H9 (cell line): ENCODE data around the gene MYRIP. TPM values are rescaled to one million over a fixed set of nuclear protein-coding genes. Genes with fewer than 3 reads are reported as not detected.

Source experiments
- DNase-seq: peaks from one replicate; pipeline ENCODE4 v3.0.0-alpha.2; 2017
- H2AFZ ChIP-seq: one replicate; pipeline ENCODE4 v1.6.1; 2013; ENCODE audit warnings: mild to moderate bottlenecking, low read length, control low read depth, moderate library complexity
- H2AK5ac ChIP-seq: 2 replicates; pipeline ENCODE4 v1.6.1; 2013; ENCODE audit warnings: low read length, control low read depth, mixed read lengths; ENCODE audit not compliant: insufficient read length
- H2BK120ac ChIP-seq: one replicate; pipeline ENCODE4 v1.6.1; 2013; ENCODE audit warnings: low read depth, mild to moderate bottlenecking, low read length, control low read depth, inconsistent platforms; ENCODE audit not compliant: poor library complexity, severe bottlenecking
- H2BK12ac ChIP-seq: 2 replicates; pipeline ENCODE4 v1.6.1; 2013; ENCODE audit warnings: low read length, control low read depth, mixed read lengths, low read depth; ENCODE audit not compliant: insufficient read length
- H2BK15ac ChIP-seq: 2 replicates; pipeline ENCODE4 v1.6.1; 2013; ENCODE audit warnings: low read depth, low read length, control low read depth
- H2BK20ac ChIP-seq: one replicate; pipeline ENCODE4 v1.6.1; 2013; ENCODE audit warnings: low read depth, mild to moderate bottlenecking, low read length, control low read depth, inconsistent platforms; ENCODE audit not compliant: poor library complexity, severe bottlenecking
- H2BK5ac ChIP-seq: 2 replicates; pipeline ENCODE4 v1.6.1; 2013; ENCODE audit warnings: low read length, control low read depth, mixed read lengths; ENCODE audit not compliant: insufficient read length
- H3K14ac ChIP-seq: 2 replicates; pipeline ENCODE4 v1.6.1; 2013; ENCODE audit warnings: low read length, control low read depth; ENCODE audit not compliant: insufficient read depth
- H3K18ac ChIP-seq: 2 replicates; pipeline ENCODE4 v1.6.1; 2013; ENCODE audit warnings: low read depth, mild to moderate bottlenecking, mixed read lengths, low read length, control low read depth; ENCODE audit not compliant: insufficient read length
- H3K23ac ChIP-seq: 2 replicates; pipeline ENCODE4 v1.6.1; 2013; ENCODE audit warnings: low read length, control low read depth, mixed read lengths, low read depth; ENCODE audit not compliant: insufficient read length
- H3K23me2 ChIP-seq: 2 replicates; pipeline ENCODE4 v1.6.1; 2013; ENCODE audit warnings: low read depth, mild to moderate bottlenecking, mixed read lengths, low read length, control low read depth; ENCODE audit not compliant: insufficient read length, poor library complexity, severe bottlenecking
- H3K27ac ChIP-seq: 2 replicates; pipeline ENCODE4 v1.5.1; 2013; ENCODE audit warnings: low read length, control low read depth, mixed read lengths, low read depth; ENCODE audit not compliant: insufficient read length
- H3K27me3 ChIP-seq: 2 replicates; pipeline ENCODE4 v1.6.1; 2013; ENCODE audit warnings: low read length, control low read depth, inconsistent platforms; ENCODE audit not compliant: insufficient read depth
- H3K4ac ChIP-seq: 2 replicates; pipeline ENCODE4 v1.6.1; 2013; ENCODE audit warnings: low read depth, mild to moderate bottlenecking, control low read depth, inconsistent platforms, low read length, moderate library complexity
- H3K4me1 ChIP-seq: 2 replicates; pipeline ENCODE4 v1.6.1; 2013; ENCODE audit warnings: low read length, control low read depth, inconsistent platforms; ENCODE audit not compliant: insufficient read depth
- H3K4me2 ChIP-seq: 2 replicates; pipeline ENCODE4 v1.6.1; 2013; ENCODE audit warnings: low read length, control low read depth, mixed read lengths; ENCODE audit not compliant: insufficient read length, insufficient read depth
- H3K56ac ChIP-seq: 2 replicates; pipeline ENCODE4 v1.6.1; 2013; ENCODE audit warnings: low read depth, mild to moderate bottlenecking, mixed read lengths, low read length, control low read depth; ENCODE audit not compliant: insufficient read length
- H3K79me1 ChIP-seq: 2 replicates; pipeline ENCODE4 v1.6.1; 2013; ENCODE audit warnings: low read depth, mild to moderate bottlenecking, moderate library complexity, low read length, control low read depth, inconsistent platforms; ENCODE audit not compliant: insufficient read depth, poor library complexity, severe bottlenecking
- H3K79me2 ChIP-seq: 2 replicates; pipeline ENCODE4 v1.6.1; 2013; ENCODE audit warnings: low read length, control low read depth, inconsistent platforms; ENCODE audit not compliant: insufficient read depth
- H3K9ac ChIP-seq: 2 replicates; pipeline ENCODE4 v1.6.1; 2013; ENCODE audit warnings: low read length, control low read depth, mixed read lengths; ENCODE audit not compliant: insufficient read length; ENCODE audit errors: extremely low read depth
- H3K9me3 ChIP-seq: one replicate; pipeline ENCODE4 v1.6.1; 2013; ENCODE audit warnings: low read depth, low read length, inconsistent platforms; ENCODE audit not compliant: control insufficient read depth
- H3T11ph ChIP-seq: one replicate; pipeline ENCODE4 v1.6.1; 2013; ENCODE audit warnings: mild to moderate bottlenecking, low read length, control low read depth, inconsistent platforms
- H4K20me1 ChIP-seq: one replicate; pipeline ENCODE4 v1.6.1; 2013; ENCODE audit not compliant: control insufficient read depth, insufficient read length, insufficient read depth
- H4K5ac ChIP-seq: 2 replicates; pipeline ENCODE4 v1.6.1; 2013; ENCODE audit warnings: low read depth, mild to moderate bottlenecking, mixed read lengths, low read length, control low read depth; ENCODE audit not compliant: insufficient read length
- H4K8ac ChIP-seq: replicated peaks from 2 replicates; pipeline ENCODE4 v1.6.1; 2013; ENCODE audit warnings: low read length, control low read depth, mixed read lengths, low read depth; ENCODE audit not compliant: insufficient read length
- H4K91ac ChIP-seq: 2 replicates; pipeline ENCODE4 v1.6.1; 2013; ENCODE audit warnings: low read depth, mild to moderate bottlenecking, moderate library complexity, mixed read lengths, low read length, control low read depth; ENCODE audit not compliant: insufficient read length
- H3K27ac Mint-ChIP-seq, 3 experiments: 2 replicates in 2 of 3; 3 replicates in 1 of 3; pipeline ENCODE4 v1.8.0; 2020 to 2021; ENCODE audit warnings: mixed read lengths in 3 of 3, mild to moderate bottlenecking in 1 of 3, moderate library complexity in 1 of 3
- H3K27me3 Mint-ChIP-seq: 2 replicates; pipeline ENCODE4 v1.8.0; 2021; ENCODE audit warnings: low read depth, mild to moderate bottlenecking, moderate library complexity, mixed read lengths
- H3K36me3 Mint-ChIP-seq, 3 experiments: 2 replicates in 2 of 3; 3 replicates in 1 of 3; pipeline ENCODE4 v1.8.0; 2020 to 2021; ENCODE audit warnings: low read depth in 3 of 3, mixed read lengths in 3 of 3; ENCODE audit not compliant: insufficient read depth in 1 of 3
- H3K4me1 Mint-ChIP-seq, 2 experiments: 2 replicates each; pipeline ENCODE4 v1.8.0; 2020; ENCODE audit warnings: mixed read lengths in 2 of 2
- H3K4me3 Mint-ChIP-seq, 2 experiments: 2 replicates in 1 of 2; 3 replicates in 1 of 2; pipeline ENCODE4 v1.8.0; 2020 to 2021; ENCODE audit warnings: mild to moderate bottlenecking in 2 of 2, mixed read lengths in 2 of 2, moderate library complexity in 1 of 2
- H3K9me3 Mint-ChIP-seq, 2 experiments: 2 replicates in 1 of 2; 3 replicates in 1 of 2; pipeline ENCODE4 v1.8.0; 2020; ENCODE audit warnings: mild to moderate bottlenecking in 2 of 2, mixed read lengths in 2 of 2, moderate library complexity in 1 of 2
- WGBS: extraction: QIAGEN DNeasy Blood & Tissue Kit; methylation state at CpG from one replicate; pipeline ENCODE4 v1.1.7; 2013; ENCODE audit warnings: missing lambda C conversion rate, low lambda C conversion rate, mixed read lengths; ENCODE audit not compliant: insufficient read length; ENCODE audit errors: extremely low coverage; 5-methylcytosine and 5-hydroxymethylcytosine counted together
- total RNA-seq: library from RNA; stranded (reverse); gene quantifications from 2 replicates; pipeline ENCODE4 v1.2.1, GENCODE V29; 2021
- TF ChIP-seq, protein P1 (sequence below): fragments of 200-600 bp; sonication (generic); conservative IDR thresholded peaks from 3 replicates; pipeline ENCODE4 v1.8.0; 2021; ENCODE audit warnings: antibody characterized with exemption, mild to moderate bottlenecking

Gene MYRIP
- total RNA-seq, 1 experiment from 2014 or later: 1.8 TPM

DNA sequence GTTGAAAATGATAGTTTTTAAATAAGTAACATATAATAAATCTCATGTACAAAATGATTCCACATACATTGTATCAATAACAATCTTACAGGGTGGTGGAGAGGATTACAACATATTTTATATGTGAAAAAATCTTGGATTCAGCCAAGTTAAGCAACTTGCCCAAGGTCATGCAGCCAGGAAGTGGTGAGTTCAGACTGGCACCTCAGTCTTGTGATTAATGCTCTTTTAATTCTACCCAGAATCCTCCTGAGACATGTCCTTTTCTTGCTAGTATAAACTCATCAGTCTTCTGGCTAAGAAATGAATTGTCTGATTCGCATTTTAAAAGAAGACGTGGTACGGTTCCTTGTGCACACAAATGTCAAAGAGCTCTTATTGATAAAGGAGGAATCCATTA is 4.5 kb upstream of the MYRIP start:
- Mint-ChIP-seq H3K4me3 (no peak overlapping the region), H3K4me1 (peaks cover 11 to 14% of the 10 kb centered on the region in 2 experiments; a peak in 3 of 4 replicates), H3K36me3 (no peaks in the 10 kb centered on the region; a peak in 2 of 7 replicates), H3K27me3 (peaks cover 47% of the 10 kb centered on the region), H3K9me3 (peaks cover 6 to 14% of the 10 kb centered on the region in 2 experiments), H3K27ac (no peak overlapping the region)
- Histone ChIP-seq H2AFZ (no peak overlapping the region), H3K23ac (no peak overlapping the region), H3K4me2 (no peak overlapping the region), H3K79me1 (no peaks in the 10 kb centered on the region), H3T11ph (no peak overlapping the region), H2BK20ac (no peak overlapping the region), H3K27me3 (peaks cover 2% of the 10 kb centered on the region; the same call in 1 of the 2 replicates), H2BK12ac (no peak overlapping the region), H3K14ac (no peak overlapping the region), H4K91ac (no peak overlapping the region), H4K8ac (no peak overlapping the region), H3K4ac (no peak overlapping the region), H2BK15ac (no peak overlapping the region), H3K79me2 (no peaks in the 10 kb centered on the region), H2BK120ac (no peak overlapping the region), H3K56ac (no peak overlapping the region), H3K23me2 (peaks cover 13% of the 10 kb centered on the region), H2BK5ac (no peak overlapping the region), H3K9ac (no peak overlapping the region), H3K27ac (no peak overlapping the region), H3K9me3 (no peaks in the 10 kb centered on the region), H3K4me1 (no peaks in the 10 kb centered on the region), H4K20me1 (no peaks in the 10 kb centered on the region), H2AK5ac (no peak overlapping the region), H4K5ac (no peak overlapping the region), H3K18ac (no peak overlapping the region)
- WGBS: no CpG with 5 or more reads among the region's 3 CpGs
- TF ChIP-seq, protein P1, sequence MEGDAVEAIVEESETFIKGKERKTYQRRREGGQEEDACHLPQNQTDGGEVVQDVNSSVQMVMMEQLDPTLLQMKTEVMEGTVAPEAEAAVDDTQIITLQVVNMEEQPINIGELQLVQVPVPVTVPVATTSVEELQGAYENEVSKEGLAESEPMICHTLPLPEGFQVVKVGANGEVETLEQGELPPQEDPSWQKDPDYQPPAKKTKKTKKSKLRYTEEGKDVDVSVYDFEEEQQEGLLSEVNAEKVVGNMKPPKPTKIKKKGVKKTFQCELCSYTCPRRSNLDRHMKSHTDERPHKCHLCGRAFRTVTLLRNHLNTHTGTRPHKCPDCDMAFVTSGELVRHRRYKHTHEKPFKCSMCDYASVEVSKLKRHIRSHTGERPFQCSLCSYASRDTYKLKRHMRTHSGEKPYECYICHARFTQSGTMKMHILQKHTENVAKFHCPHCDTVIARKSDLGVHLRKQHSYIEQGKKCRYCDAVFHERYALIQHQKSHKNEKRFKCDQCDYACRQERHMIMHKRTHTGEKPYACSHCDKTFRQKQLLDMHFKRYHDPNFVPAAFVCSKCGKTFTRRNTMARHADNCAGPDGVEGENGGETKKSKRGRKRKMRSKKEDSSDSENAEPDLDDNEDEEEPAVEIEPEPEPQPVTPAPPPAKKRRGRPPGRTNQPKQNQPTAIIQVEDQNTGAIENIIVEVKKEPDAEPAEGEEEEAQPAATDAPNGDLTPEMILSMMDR: no peak
- no peak for DNase-seq
